Hypothalamus (tissue), 51 donors: ENCODE measurements around the gene MYMX.

Experiments used
- DNase-seq, 51 donors: peaks; one replicate each; lab custom pipeline; 2025; lab: John Stamatoyannopoulos, UW

The MYMX gene

GRCh38 chr6:44217332-44218143 lies 812 bp downstream of the MYMX start:
- DNase-seq = peak in 35 of 51 donors; percentile 14 to 78 (median 52)

GRCh38 chr6:44219053-44219814 lies 2.5 kb downstream of the MYMX start:
- peak in 37 of 51 donors; percentile 9 to 77 (median 44) for DNase-seq

- no peak for DNase-seq
These were observed 3.4 kb downstream of the MYMX start for GRCh38 chr6:44219815-44220784.

GRCh38 chr6:44220913-44221290 lies 4.2 kb downstream of the MYMX start:
- DNase-seq = no peak

GRCh38 chr6:44221291-44221960 lies 4.7 kb downstream of the MYMX start:
- DNase-seq = peak in 48 of 51 donors; percentile 5 to 85 (median 64)

GRCh38 chr6:44221961-44222335 lies 5.2 kb downstream of the MYMX start:
- DNase-seq = no peak

- DNase-seq = peak in 3 of 51 donors; percentile 23 to 72 (median 45)
These were observed 6.0 kb downstream of the MYMX start for GRCh38 chr6:44222486-44223318.

GRCh38 chr6:44223319-44224028 lies 6.7 kb downstream of the MYMX start, which contains the start of gene SLC29A1:
TSS of gene SLC29A1 (plus strand) at chr6:44223595. CDS start at chr6:44227314, 3,719 bp downstream.
- peak in 44 of 51 donors; percentile 16 to 75 (median 52) for DNase-seq

GRCh38 chr6:44224029-44224964 lies 7.6 kb downstream of the MYMX start:
- DNase-seq = peak in 3 of 51 donors; percentile 17 to 33 (median 32)

GRCh38 chr6:44224965-44225305 lies 8.2 kb downstream of the MYMX start:
- no peak for DNase-seq

- DNase-seq = no peak
These were observed 9.0 kb downstream of the MYMX start for GRCh38 chr6:44225579-44226325.

- DNase-seq = peak in 4 of 51 donors; percentile 13 to 41 (median 24)
These were observed 9.8 kb downstream of the MYMX start for GRCh38 chr6:44226368-44227147.

GRCh38 chr6:44227148-44227793 lies 10.5 kb downstream of the MYMX start:
- DNase-seq = no peak

- no peak for DNase-seq
These were observed 11.3 kb downstream of the MYMX start for GRCh38 chr6:44228031-44228430.

GRCh38 chr6:44228433-44228832 lies 11.7 kb downstream of the MYMX start:
- no peak for DNase-seq
